Measurements from ENCODE around the gene CDRT4. TPM values are rescaled to one million over a fixed set of nuclear protein-coding genes. Genes with fewer than 3 reads are reported as not detected.

CDRT4 gene
- polyA plus RNA-seq, 1 of the 3 experiments (the other 2 are of a cell fraction) = 4.6 TPM

DNA sequence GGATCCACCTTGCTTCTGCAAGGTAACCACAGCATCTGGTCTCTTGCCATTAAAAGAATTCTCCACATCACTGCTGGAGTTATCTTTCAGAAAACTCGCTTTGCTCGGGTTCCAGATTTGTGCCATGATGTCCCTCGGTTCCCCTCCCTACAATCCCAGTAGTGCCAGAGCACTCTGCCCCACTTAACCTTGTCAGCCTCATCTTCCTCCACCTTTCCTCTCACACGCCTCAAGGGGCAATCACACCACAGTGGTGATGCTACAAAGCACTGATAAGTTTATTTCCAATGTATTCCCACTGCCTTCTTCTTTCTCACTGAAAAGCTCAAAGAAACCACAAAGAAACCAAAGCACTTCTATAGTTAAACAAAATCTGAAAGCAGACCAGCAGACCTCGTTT, 11.4 kb upstream of the CDRT4 start (continued):
- TF ChIP-seq CTCF (IDR thresholded peaks at IDR 0.05) = no peak
- TF ChIP-seq CHD2 (IDR thresholded peaks at IDR 0.05; ENCODE audit: low read length, partially characterized antibody) = no peak
- no peak for TF ChIP-seq JUND (IDR thresholded peaks at IDR 0.05)
- TF ChIP-seq, protein P1, sequence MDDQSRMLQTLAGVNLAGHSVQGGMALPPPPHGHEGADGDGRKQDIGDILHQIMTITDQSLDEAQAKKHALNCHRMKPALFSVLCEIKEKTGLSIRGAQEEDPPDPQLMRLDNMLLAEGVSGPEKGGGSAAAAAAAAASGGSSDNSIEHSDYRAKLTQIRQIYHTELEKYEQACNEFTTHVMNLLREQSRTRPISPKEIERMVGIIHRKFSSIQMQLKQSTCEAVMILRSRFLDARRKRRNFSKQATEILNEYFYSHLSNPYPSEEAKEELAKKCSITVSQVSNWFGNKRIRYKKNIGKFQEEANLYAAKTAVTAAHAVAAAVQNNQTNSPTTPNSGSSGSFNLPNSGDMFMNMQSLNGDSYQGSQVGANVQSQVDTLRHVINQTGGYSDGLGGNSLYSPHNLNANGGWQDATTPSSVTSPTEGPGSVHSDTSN (IDR thresholded peaks at IDR 0.05) = no peak
- TF ChIP-seq RCOR1 (IDR thresholded peaks at IDR 0.05; ENCODE audit: low read length) = no peak

- no peak overlapping the region for H3K4me2 ChIP-seq
- ChIA-PET POLR2A (no interaction called here), CTCF (interaction anchor here (1.0 to 3.0 kb wide), 3 partner anchors 19 to 27 kb away, joined by 3 to 17 read pairs (median 3); no protein-coding TSS in a partner anchor)
- H2AFZ ChIP-seq (ENCODE audit: low read depth) = no peak overlapping the region
- no peak overlapping the region for H3K27ac ChIP-seq (ENCODE audit: low read depth in 2 of 2, low read length in 1 of 2)
- no peak overlapping the region for H3K9ac ChIP-seq
- H3K79me2 ChIP-seq (ENCODE audit: insufficient read depth) = no peaks in the 10 kb centered on the region
- H3K9me2 ChIP-seq = no peaks in the 10 kb centered on the region
- H3F3A ChIP-seq (replicated peaks; ENCODE audit: insufficient read depth) = no peaks in the 10 kb centered on the region
- no peaks in the 10 kb centered on the region for H3K9me3 ChIP-seq
- peaks cover 10% of the 10 kb centered on the region in 2 experiments; a peak in 3 of 4 replicates for H3K4me1 ChIP-seq (ENCODE audit: control insufficient read depth in 1 of 2, insufficient read depth in 2 of 2, low read depth in 1 of 2, low read length in 1 of 2)
- DNase-seq = no peak
- TF ChIP-seq MEF2A (IDR thresholded peaks at IDR 0.05; ENCODE audit: borderline replicate concordance, low read depth) (no peak), FOXM1 (IDR thresholded peaks at IDR 0.05; ENCODE audit: low read depth) (no peak), TAF1 (IDR thresholded peaks at IDR 0.05; ENCODE audit: borderline replicate concordance, low read depth, low read length) (no peak), NRF1 (IDR thresholded peaks at IDR 0.05; ENCODE audit: low read depth, low read length) (no peak), GABPA (IDR thresholded peaks at IDR 0.05; ENCODE audit: low read depth) (no peak), MXI1 (IDR thresholded peaks at IDR 0.05; ENCODE audit: low read depth, low read length) (no peak), EP300 (IDR thresholded peaks at IDR 0.05; ENCODE audit: borderline replicate concordance in 1 of 2, low read depth in 1 of 2, low read length in 1 of 2) (no peak), NFIC (IDR thresholded peaks at IDR 0.05; ENCODE audit: borderline replicate concordance) (no peak)
- TF ChIP-seq, protein P2, sequence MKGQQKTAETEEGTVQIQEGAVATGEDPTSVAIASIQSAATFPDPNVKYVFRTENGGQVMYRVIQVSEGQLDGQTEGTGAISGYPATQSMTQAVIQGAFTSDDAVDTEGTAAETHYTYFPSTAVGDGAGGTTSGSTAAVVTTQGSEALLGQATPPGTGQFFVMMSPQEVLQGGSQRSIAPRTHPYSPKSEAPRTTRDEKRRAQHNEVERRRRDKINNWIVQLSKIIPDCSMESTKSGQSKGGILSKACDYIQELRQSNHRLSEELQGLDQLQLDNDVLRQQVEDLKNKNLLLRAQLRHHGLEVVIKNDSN (IDR thresholded peaks at IDR 0.05; ENCODE audit: borderline replicate concordance, low read depth) = no peak
- no peaks in the 10 kb centered on the region for H3K36me3 ChIP-seq (replicated peaks in 1 of 2; ENCODE audit: control insufficient read depth in 1 of 2, insufficient read depth in 2 of 2, low read length in 1 of 2)
- no peaks in the 10 kb centered on the region for H3K27me3 ChIP-seq (ENCODE audit: insufficient read depth)
- WGBS (ENCODE audit: low lambda C conversion rate) = 99% methylated on average over 8 of the region's 8 CpGs
- H3K4me3 ChIP-seq (ENCODE audit: low read depth in 2 of 2, low read length in 1 of 2) = no peak overlapping the region
- no peaks in the 10 kb centered on the region for H4K20me1 ChIP-seq (ENCODE audit: insufficient read depth)
Observed at GRCh38 chr17:15475631-15476354, 8.4 kb upstream of the CDRT4 start.

Data from SK-N-SH (cell line).